ENCODE results near the gene TRIM54. TPM values are rescaled to one million over a fixed set of nuclear protein-coding genes. Genes with fewer than 3 reads are reported as not detected.

The TRIM54 gene
- total RNA-seq, 1 donor from 2014 or later, result not detected

DNA sequence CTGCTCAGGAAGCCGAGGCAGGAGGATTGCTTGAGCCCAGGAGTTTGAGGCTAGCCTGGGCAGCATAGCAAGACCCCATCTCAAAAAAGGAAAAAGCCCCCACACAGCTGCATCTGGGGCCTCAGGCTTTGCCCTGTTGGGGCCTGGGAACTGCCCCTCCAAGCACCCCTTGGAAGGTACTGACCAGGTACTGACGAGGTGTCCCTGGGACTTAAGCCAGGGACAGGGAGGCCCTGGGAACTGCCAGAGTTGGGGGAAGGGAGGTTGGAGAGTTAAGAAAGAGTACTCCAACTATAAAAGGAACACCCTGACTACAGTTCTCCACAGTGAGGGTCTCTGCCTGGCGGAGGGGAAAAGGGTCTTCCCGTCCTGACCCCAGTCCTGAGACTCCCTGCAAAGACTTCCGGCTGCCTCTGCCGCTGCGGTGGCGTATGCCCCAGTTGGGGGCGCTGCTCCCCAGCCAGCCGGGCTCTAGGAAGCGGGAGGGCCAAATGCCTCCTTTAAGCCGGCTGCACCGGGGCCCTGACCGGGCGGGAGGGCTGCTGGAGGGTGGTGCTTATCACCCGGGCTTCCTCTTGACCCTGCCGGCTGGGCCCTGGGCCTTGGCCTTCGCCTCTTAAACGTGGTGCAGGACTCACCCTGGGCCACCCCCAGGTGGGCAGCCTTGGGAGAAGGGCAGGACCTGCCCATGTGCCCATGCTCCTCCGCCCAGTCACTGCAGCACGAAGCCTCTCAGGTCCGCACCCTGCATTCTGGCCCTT is 32.2 kb upstream of the TRIM54 start:
- Histone ChIP-seq H3K9ac (ENCODE audit: low read length) (no peak overlapping the region), H4K20me1 (ENCODE audit: insufficient read depth, low read length) (no peaks in the 10 kb centered on the region), H3K79me2 (ENCODE audit: insufficient read depth, low read length) (no peaks in the 10 kb centered on the region), H3K27me3 (ENCODE audit: insufficient read depth, low read length) (peaks cover 6% of the 10 kb centered on the region), H2AFZ (ENCODE audit: low read depth, low read length) (no peak overlapping the region), H3K4me2 (ENCODE audit: low read length) (no peak overlapping the region), H3K27ac (ENCODE audit: low read depth, low read length) (no peak overlapping the region), H3K4me1 (ENCODE audit: insufficient read depth, low read length) (peaks cover 5% of the 10 kb centered on the region), H3K9me3 (ENCODE audit: insufficient read depth, low read depth, low read length) (no peaks in the 10 kb centered on the region), H3K36me3 (ENCODE audit: insufficient read depth, low read length) (no peaks in the 10 kb centered on the region), H3K4me3 (ENCODE audit: insufficient read depth, low read depth, low read length) (no peak overlapping the region)
- no peak overlapping the region for H3K27ac Mint-ChIP-seq (ENCODE audit: unreplicated experiment)
- no peaks in the 10 kb centered on the region for H3K4me1 Mint-ChIP-seq (ENCODE audit: low read depth, unreplicated experiment)
- H3K4me3 Mint-ChIP-seq (ENCODE audit: unreplicated experiment), result no peak overlapping the region
- H3K9me3 Mint-ChIP-seq (ENCODE audit: unreplicated experiment), result no peaks in the 10 kb centered on the region
- FAIRE-seq (no peak), DNase-seq (ENCODE audit: low read depth) (no peak)
- H3K27me3 Mint-ChIP-seq (ENCODE audit: low read depth, unreplicated experiment), result peaks cover 35% of the 10 kb centered on the region
- no peaks in the 10 kb centered on the region for H3K36me3 Mint-ChIP-seq (ENCODE audit: low read depth, unreplicated experiment)
- TF ChIP-seq, protein P1, sequence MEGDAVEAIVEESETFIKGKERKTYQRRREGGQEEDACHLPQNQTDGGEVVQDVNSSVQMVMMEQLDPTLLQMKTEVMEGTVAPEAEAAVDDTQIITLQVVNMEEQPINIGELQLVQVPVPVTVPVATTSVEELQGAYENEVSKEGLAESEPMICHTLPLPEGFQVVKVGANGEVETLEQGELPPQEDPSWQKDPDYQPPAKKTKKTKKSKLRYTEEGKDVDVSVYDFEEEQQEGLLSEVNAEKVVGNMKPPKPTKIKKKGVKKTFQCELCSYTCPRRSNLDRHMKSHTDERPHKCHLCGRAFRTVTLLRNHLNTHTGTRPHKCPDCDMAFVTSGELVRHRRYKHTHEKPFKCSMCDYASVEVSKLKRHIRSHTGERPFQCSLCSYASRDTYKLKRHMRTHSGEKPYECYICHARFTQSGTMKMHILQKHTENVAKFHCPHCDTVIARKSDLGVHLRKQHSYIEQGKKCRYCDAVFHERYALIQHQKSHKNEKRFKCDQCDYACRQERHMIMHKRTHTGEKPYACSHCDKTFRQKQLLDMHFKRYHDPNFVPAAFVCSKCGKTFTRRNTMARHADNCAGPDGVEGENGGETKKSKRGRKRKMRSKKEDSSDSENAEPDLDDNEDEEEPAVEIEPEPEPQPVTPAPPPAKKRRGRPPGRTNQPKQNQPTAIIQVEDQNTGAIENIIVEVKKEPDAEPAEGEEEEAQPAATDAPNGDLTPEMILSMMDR (IDR thresholded peaks at IDR 0.05; ENCODE audit: insufficient read depth, low read depth, low read length), result peak; percentile 34
- no peak for TF ChIP-seq EZH2 (IDR thresholded peaks at IDR 0.05; ENCODE audit: insufficient read depth, low read length)

DNA sequence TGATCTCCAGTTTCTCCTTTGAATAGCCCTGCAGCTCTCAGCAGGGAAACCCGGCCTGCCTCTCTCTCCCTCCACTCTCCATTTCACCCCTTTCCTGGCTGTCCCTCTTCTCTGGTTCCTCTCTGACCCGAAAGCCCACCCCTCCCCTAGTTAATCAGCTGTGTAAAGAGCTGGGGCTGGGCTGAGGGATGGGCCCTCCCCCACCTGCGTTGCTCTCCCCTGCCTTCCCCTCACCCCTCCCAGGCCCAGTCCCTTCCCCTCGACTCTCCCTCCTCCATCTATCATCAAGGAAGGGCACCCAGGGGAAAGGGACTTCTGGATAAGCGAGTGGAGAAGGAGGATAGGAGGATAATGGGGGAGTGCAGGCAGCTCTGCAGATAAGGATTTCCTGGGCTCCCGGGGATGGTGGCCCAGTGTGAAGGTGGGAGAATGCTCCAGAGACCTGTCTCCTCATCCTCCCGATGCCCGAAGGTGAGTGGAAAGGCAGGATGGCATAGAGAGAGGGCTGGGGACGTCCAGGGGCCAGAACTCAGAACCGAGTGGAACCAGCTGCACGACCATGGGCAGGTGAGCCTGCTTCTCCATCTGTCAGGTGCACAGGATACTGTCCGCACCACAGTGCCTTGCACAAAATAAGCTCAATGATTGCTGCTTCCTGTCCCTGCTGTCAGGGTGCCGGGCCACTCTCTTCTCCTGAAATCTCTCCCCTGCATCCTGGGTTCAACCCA is 31.4 kb upstream of the TRIM54 start:
- H3K4me2 ChIP-seq (ENCODE audit: low read length), result no peak overlapping the region
- peaks cover 6% of the 10 kb centered on the region for H3K27me3 ChIP-seq (ENCODE audit: insufficient read depth, low read length)
- H3K9me3 ChIP-seq (ENCODE audit: insufficient read depth, low read depth, low read length), result no peaks in the 10 kb centered on the region
- no peak overlapping the region for H3K4me3 ChIP-seq (ENCODE audit: insufficient read depth, low read depth, low read length)
- FAIRE-seq (no peak), DNase-seq (ENCODE audit: low read depth) (no peak)
- no peaks in the 10 kb centered on the region for H3K36me3 ChIP-seq (ENCODE audit: insufficient read depth, low read length)
- H3K79me2 ChIP-seq (ENCODE audit: insufficient read depth, low read length), result no peaks in the 10 kb centered on the region
- no peaks in the 10 kb centered on the region for H4K20me1 ChIP-seq (ENCODE audit: insufficient read depth, low read length)
- H3K27ac ChIP-seq (ENCODE audit: low read depth, low read length), result no peak overlapping the region
- Mint-ChIP-seq H3K27me3 (ENCODE audit: low read depth, unreplicated experiment) (peaks cover 41% of the 10 kb centered on the region), H3K36me3 (ENCODE audit: low read depth, unreplicated experiment) (no peaks in the 10 kb centered on the region), H3K4me1 (ENCODE audit: low read depth, unreplicated experiment) (no peaks in the 10 kb centered on the region), H3K4me3 (ENCODE audit: unreplicated experiment) (no peak overlapping the region), H3K9me3 (ENCODE audit: unreplicated experiment) (no peaks in the 10 kb centered on the region), H3K27ac (ENCODE audit: unreplicated experiment) (no peak overlapping the region)
- H3K4me1 ChIP-seq (ENCODE audit: insufficient read depth, low read length), result peaks cover 11% of the 10 kb centered on the region
- H2AFZ ChIP-seq (ENCODE audit: low read depth, low read length), result no peak overlapping the region
- H3K9ac ChIP-seq (ENCODE audit: low read length), result no peak overlapping the region
- TF ChIP-seq EZH2 (IDR thresholded peaks at IDR 0.05; ENCODE audit: insufficient read depth, low read length), result no peak
- TF ChIP-seq, protein P1 (IDR thresholded peaks at IDR 0.05; ENCODE audit: insufficient read depth, low read depth, low read length), result no peak

Measured in astrocyte (in vitro differentiated cells and primary cell).